DOHH2 (cell line): Measurements from ENCODE around the gene TM7SF3.

ENCODE experiments used
- H3F3A ChIP-seq: fragments of 200-600 bp; sonication (generic), shearing (Covaris generic); 2 replicates; pipeline ENCODE4 v1.6.0; 2016; ENCODE audit warnings: antibody characterized with exemption, mild to moderate bottlenecking; ENCODE audit not compliant: control insufficient read depth, insufficient read depth
- H3K27ac ChIP-seq: fragments of 200-600 bp; sonication (generic); 2 replicates; pipeline ENCODE4 v1.5.1; 2014; ENCODE audit warnings: low read depth, mild to moderate bottlenecking, low read length, moderate library complexity
- H3K27me3 ChIP-seq: fragments of 200-600 bp; sonication (generic); 2 replicates; pipeline ENCODE4 v1.6.1; 2014; ENCODE audit warnings: mild to moderate bottlenecking, low read length, mixed read lengths; ENCODE audit not compliant: control insufficient read depth
- H3K36me3 ChIP-seq: fragments of 200-600 bp; sonication (generic); 2 replicates; pipeline ENCODE4 v1.6.1; 2014; ENCODE audit warnings: mild to moderate bottlenecking, low read length, moderate library complexity, mixed read lengths; ENCODE audit not compliant: control insufficient read depth
- H3K4me1 ChIP-seq: fragments of 200-600 bp; sonication (generic); 2 replicates; pipeline ENCODE4 v1.6.1; 2014; ENCODE audit warnings: mild to moderate bottlenecking, low read length, mixed read lengths; ENCODE audit not compliant: control insufficient read depth
- H3K4me2 ChIP-seq: fragments of 200-600 bp; sonication (generic); 2 replicates; pipeline ENCODE4 v1.6.0; 2014; ENCODE audit warnings: mild to moderate bottlenecking, low read length, moderate library complexity
- H3K4me3 ChIP-seq: fragments of 200-600 bp; sonication (generic); 2 replicates; pipeline ENCODE4 v1.5.1; 2014; ENCODE audit warnings: mild to moderate bottlenecking, low read length, mixed read lengths
- H3K79me2 ChIP-seq: fragments of 200-600 bp; sonication (generic); 2 replicates; pipeline ENCODE4 v1.6.1; 2014; ENCODE audit warnings: mild to moderate bottlenecking, low read length, mixed read lengths; ENCODE audit not compliant: control insufficient read depth
- H3K9me2 ChIP-seq: fragments of 200-600 bp; sonication (generic); replicated peaks from 2 replicates; pipeline ENCODE4 v1.6.1; 2014; ENCODE audit warnings: mild to moderate bottlenecking, low read length, mixed read lengths; ENCODE audit not compliant: control insufficient read depth
- H3K9me3 ChIP-seq: fragments of 200-600 bp; sonication (generic); 2 replicates; pipeline ENCODE4 v1.6.1; 2014; ENCODE audit warnings: antibody characterized with exemption, low read length, mixed read lengths; ENCODE audit not compliant: control insufficient read depth, insufficient read depth
- H4K20me1 ChIP-seq: fragments of 200-600 bp; sonication (generic); 2 replicates; pipeline ENCODE4 v1.6.0; 2014; ENCODE audit warnings: low read depth, mild to moderate bottlenecking, antibody characterized with exemption, low read length, moderate library complexity; ENCODE audit not compliant: control insufficient read depth, insufficient read depth
- EZH2phosphoT487 ChIP-seq: fragments of 200-600 bp; sonication (generic); IDR thresholded peaks from 2 replicates; pipeline ENCODE4 v1.6.1; 2017; ENCODE audit warnings: borderline replicate concordance, mild to moderate bottlenecking, antibody characterized with exemption, low read length, moderate library complexity, mixed read lengths
- TF ChIP-seq, protein P1 (sequence below): fragments of 200-600 bp; sonication (generic); IDR thresholded peaks from one replicate; pipeline ENCODE4 v1.5.1; 2014; ENCODE audit warnings: antibody characterized with exemption, mild to moderate bottlenecking, low read depth, low read length; ENCODE audit not compliant: poor library complexity, severe bottlenecking

Gene TM7SF3

DNA sequence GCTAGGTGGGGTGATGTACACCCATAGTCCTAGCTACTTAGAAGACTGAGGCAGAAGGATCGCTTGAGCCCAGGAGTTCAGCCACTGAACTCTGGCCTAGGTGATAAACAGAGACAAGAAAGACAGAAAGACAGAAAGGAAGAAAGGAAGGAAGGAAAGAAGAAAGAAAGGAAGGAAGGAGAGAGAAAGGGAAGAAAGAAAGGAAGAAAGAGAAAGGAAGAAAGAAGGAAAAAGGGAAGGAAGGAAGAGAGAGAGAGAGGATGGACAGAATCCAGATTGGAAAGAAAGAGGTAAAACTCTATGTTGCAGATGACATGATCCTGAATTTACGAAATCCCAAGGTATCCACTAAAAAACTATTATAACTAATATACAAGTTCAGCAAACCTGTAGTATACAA is 84.6 kb downstream of the TM7SF3 start:
- Histone ChIP-seq H3K4me1 (no peaks in the 10 kb centered on the region), H4K20me1 (no peaks in the 10 kb centered on the region; the same call in 1 of the 2 replicates), H3K27me3 (no peaks in the 10 kb centered on the region), H3K4me3 (no peak overlapping the region), H3K9me2 (no peaks in the 10 kb centered on the region), H3F3A (peaks cover 4% of the 10 kb centered on the region), H3K9me3 (no peaks in the 10 kb centered on the region), H3K27ac (no peak overlapping the region), H3K36me3 (peaks cover 76% of the 10 kb centered on the region), H3K4me2 (no peak overlapping the region), H3K79me2 (peaks cover 49% of the 10 kb centered on the region)
- TF ChIP-seq EZH2phosphoT487: no peak
- TF ChIP-seq, protein P1, sequence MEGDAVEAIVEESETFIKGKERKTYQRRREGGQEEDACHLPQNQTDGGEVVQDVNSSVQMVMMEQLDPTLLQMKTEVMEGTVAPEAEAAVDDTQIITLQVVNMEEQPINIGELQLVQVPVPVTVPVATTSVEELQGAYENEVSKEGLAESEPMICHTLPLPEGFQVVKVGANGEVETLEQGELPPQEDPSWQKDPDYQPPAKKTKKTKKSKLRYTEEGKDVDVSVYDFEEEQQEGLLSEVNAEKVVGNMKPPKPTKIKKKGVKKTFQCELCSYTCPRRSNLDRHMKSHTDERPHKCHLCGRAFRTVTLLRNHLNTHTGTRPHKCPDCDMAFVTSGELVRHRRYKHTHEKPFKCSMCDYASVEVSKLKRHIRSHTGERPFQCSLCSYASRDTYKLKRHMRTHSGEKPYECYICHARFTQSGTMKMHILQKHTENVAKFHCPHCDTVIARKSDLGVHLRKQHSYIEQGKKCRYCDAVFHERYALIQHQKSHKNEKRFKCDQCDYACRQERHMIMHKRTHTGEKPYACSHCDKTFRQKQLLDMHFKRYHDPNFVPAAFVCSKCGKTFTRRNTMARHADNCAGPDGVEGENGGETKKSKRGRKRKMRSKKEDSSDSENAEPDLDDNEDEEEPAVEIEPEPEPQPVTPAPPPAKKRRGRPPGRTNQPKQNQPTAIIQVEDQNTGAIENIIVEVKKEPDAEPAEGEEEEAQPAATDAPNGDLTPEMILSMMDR: no peak

DNA sequence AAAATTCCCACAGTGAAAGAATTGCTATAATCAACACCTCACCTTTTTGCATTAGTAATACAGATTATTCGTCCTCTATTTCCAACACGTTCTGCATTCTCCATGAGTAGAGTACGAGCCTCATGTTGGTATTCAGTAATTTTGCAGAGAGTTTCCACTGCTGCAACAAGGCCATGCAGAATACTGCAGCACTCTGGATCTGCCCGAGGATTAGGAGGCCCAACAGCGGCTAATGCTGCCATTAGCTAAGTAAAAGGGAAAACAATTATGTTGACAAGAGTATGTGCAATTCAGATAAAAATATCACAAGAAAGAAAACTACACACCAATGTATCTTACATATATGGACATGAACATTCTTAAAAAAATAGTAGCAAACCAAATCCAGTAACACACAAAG is 85.5 kb downstream of the TM7SF3 start:
- Histone ChIP-seq H3K79me2 (peaks cover 39% of the 10 kb centered on the region), H3K9me2 (no peaks in the 10 kb centered on the region), H4K20me1 (no peaks in the 10 kb centered on the region; the same call in 1 of the 2 replicates), H3K9me3 (no peaks in the 10 kb centered on the region), H3K4me1 (no peaks in the 10 kb centered on the region), H3K4me3 (no peak overlapping the region), H3K27ac (no peak overlapping the region), H3K27me3 (no peaks in the 10 kb centered on the region), H3K4me2 (no peak overlapping the region), H3K36me3 (peaks cover 75% of the 10 kb centered on the region), H3F3A (peaks cover 5% of the 10 kb centered on the region)
- TF ChIP-seq, protein P1: no peak
- TF ChIP-seq EZH2phosphoT487: no peak
